HG02678 (cell line): ENCODE measurements around the gene COX7A1.
"Not testable (repeated sequence)": the region's sequence is repeated elsewhere in the genome, so short reads cannot be mapped to it uniquely, and the experiment has no call there.

ENCODE experiments used
- ATAC-seq: cut with Tn5 transposase; IDR thresholded peaks from one replicate; pipeline ENCODE4 v1.9.1; 2021; ENCODE audit warnings: mild to moderate bottlenecking, moderate library complexity; ENCODE audit not compliant: unreplicated experiment

The COX7A1 gene

DNA sequence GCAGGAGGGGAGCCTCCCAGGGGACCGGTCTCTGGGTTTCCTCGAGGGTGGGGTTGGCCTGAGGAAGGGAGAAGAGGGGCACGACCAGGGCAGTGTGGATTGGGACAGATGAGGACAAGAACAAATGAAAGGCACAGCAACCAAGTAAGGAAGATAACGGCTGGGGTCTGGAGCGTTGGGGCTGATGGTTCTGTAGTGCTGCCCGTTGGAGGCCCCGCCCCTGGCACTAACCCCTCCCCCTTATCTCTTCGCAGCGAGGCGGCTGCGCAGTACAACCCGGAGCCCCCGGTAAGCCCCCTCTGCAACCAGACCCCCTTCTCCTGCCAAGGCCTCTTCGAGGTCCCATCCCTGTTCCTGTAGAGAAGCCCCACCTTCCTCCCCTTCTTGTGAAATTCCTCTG, 10.2 kb downstream of the COX7A1 start:
- ATAC-seq, result no peak

DNA sequence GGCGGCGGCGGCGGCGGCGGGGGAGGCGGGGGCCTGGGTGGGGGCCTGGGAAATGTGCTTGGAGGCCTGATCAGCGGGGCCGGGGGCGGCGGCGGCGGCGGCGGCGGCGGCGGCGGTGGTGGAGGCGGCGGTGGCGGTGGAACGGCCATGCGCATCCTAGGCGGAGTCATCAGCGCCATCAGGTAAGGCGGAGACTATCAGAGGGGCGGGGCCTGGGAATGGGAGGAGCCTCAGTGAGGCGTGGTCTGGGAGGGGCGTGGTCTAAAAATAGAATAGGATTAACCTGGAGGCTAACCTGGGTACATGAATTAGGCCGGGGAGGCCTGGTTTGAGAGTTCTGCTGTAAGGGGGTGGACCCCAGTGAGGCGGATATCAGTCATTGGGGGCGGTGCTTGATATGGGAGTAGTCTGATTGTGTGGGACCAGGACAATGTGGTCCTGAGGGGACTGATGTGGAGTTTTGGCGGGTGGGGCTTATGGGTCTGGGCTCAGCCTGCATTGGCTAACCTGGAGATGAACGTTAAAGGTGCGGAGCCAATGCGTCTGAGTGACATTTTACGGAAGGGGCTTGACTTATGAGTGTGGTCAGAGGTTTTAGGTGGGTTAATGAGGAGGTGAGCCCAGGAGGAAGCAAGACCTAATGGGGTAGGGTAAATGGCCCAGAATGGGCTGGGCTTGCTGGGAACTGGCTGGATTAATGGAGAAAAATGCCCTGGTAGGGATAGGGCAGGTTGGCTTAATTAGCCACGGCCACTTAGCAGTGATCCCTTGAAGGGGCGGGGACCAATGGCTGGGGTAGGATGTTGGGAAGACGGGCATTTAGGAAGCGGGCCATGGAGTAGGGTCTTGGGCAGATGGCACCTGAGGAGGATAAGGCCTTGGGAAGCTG, 11.0 kb downstream of the COX7A1 start:
- ATAC-seq, result peak; percentile 51

DNA sequence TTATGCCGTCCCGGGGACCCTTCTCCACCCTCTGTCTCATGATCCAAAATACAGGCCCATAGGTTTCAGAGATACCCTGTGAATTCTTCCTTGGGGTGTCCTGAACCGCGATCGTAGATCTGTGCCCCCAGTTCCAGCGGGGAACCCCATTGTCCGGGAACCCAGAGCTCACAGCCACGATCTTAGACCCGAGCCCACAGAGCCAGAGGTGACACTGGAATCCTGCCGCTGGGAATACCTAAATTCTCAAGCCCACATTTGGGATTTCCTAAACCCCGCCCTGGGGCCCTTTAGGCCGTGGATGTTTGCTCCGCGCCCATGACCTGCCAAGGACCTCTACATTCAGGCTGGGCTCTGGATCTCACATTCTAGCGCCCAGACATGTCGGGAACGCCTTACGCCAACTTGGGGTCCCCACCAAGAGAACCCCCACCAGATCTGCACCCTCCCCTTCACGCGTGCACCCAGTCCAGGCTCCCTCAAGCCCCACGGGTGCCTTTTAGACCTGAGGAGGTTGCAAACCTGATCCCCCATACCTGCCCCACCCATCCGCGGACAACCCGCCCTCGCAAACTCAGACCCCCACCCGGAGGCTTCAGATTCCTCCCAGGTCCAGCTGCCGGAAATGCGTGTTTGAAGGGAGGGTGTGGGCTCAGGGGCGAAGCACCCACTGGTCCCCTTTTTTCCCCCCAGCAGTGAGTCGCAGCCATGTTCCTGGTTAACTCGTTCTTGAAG, 11.8 kb downstream of the COX7A1 start:
- ATAC-seq, result no peak

DNA sequence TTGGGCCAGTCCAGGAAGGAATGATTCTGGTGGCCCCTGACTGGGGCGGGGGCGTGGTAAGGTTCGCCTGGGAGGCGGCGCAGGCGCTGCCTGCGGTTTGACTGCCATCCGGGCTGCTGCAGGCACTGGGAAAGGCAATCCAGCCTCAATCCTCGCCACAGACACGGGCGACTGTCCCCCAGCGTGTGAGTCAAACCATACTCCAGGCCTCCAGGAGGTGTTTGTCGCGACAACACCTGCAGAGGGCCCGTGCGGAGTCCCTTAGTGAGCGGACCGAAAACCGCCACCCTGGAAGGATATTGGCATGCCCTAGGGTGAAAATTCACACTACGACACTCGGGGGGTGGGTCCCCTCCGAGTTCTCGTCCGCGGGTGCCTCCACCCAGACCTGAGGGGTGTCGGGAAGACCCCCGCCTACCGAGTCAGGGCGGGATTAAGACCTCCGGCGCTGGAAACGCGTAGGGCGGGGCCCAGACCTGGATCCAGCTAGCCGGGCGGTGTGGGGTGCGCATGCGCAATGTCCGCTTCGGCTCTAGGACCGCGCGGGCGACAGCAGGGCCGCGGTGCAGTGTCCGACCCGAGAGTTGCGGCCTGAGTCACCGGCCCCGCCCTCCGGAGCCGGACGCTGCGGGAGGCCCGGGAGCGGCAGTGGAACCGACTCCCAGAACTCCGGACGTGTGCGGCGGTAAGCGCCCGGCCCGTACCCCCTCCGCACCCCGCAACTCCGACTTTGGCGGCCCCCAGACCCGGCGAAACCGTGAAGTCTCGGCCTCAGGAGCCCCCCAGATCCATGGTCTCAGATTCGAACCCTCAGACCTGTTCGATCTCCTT, 12.6 kb downstream of the COX7A1 start, which contains the start of gene CAPNS1:
TSS of gene CAPNS1 (plus strand) at position 594 of the 831 bp plus-strand sequence. CDS start 946 bp downstream, outside the sequence.
- peak; percentile 86 for ATAC-seq

DNA sequence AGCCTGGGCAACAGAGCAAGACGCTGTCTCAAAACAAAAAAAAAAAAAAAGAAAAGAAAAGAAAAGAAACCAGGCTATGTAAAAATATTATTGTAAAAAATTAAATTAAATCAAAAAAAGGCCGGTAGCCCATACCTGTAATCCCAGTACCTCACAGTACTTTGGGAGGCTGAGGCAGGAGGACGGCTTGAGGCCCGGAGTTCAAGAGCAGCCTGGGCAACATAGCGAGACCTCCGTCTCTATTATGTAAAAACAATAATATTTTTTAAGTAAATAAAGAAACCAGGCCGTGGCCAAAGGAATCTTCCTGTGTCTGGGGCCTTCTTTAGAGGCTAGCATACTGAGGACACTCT, 13.2 kb downstream of the COX7A1 start:
- ATAC-seq, result no peak

DNA sequence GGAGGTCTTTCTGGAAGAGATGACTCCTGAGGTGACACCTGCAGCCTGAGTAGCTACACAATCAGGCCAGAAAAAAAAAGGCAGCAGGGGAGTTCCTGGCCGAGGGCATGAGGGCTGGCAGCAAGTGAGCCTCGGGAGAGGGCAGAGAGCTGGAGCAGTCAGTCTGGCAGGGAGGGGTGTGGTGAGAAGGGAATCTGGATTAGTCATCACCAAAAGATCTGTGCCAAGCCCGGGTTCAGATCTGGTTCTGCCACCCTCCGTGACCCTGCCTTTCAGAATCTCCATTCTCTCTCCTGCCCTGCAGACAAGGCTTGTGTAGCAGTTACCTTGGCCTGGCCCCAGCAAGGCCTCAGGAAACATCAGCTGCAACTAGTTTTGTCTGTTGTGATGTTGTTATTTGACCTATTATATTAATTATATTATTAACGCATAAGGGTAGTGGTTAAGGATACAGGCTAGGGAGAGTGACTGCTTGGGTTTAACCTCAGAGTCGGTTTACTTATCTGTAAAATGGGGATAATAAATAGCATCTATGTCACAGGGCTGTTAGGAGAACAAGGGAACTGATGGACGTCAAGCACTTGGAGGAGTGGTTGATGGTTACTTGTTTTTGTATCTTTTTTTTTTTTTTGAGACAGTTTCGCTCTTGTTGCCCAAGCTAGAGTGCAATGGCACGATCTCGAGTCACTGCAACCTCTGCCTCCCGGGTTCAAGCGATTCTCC, 15.1 kb downstream of the COX7A1 start:
- ATAC-seq, result no peak

DNA sequence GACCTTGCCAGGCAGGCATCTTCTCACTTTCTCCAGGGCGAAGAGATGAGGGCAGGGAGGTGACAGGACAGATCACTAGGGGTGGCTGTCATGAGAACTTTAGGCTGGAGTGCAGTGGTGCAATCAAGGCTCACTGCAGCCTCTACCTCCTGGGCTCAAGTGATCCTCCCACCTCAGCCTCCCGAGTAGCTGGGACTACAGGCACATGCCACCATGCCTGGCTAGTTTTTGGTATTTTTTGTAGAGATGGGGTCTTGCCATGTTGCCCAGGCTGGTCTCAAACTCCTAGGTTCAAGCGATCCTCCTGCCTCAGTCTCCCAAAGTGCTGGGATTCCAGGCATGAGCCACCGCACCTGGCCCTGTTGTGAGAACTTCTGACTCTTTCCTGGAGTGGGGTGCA, 17.4 kb downstream of the COX7A1 start:
- ATAC-seq, result not testable (repeated sequence)

DNA sequence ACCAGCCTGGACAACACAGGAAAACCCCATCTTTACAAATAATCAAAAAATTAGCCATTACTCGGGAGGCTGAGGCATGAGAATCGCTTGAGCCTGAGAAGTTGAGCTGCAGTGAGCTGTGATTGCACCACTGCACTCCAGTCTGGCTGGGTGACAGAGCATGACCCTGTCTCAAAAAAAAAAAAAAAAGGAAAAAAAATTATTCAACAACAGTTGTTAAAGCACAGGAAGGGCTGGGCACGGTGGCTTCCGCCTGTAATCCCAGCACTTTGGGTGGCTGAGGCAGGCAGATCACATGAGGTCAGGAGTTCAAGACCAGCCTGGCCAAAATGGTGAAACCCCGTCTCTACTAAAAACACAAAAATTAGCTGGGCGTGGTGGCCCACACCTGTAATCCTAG, 21.0 kb downstream of the COX7A1 start:
- ATAC-seq, result not testable (repeated sequence)

DNA sequence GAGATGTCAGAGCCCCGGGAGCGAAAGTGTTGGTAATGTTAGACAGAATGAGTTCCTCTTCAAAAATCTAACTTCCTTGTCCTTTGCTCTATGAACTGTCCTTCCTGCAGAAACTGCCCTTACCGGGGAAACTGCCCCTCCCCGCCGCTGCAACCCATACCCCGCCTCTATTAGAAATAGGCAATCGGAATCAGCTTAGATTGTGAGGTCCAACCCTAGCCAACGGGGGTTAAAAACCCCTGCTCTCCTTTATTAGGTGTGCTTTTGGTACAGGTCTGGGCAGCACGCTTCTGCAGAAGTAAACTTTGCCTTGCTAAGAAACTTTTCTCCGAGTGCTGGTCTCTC, 23.9 kb downstream of the COX7A1 start:
- ATAC-seq, result no peak

DNA sequence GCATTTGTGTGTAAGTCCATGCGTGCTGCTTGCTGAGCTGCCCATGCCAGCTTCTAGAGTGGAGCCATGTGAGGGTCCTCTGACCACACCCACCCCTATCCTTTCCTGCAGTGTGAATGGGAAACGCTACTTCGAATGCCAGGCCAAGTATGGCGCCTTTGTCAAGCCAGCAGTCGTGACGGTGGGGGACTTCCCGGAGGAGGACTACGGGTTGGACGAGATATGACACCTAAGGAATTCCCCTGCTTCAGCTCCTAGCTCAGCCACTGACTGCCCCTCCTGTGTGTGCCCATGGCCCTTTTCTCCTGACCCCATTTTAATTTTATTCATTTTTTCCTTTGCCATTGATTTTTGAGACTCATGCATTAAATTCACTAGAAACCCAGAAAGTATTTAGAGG, 26.7 kb downstream of the COX7A1 start:
- no peak for ATAC-seq

DNA sequence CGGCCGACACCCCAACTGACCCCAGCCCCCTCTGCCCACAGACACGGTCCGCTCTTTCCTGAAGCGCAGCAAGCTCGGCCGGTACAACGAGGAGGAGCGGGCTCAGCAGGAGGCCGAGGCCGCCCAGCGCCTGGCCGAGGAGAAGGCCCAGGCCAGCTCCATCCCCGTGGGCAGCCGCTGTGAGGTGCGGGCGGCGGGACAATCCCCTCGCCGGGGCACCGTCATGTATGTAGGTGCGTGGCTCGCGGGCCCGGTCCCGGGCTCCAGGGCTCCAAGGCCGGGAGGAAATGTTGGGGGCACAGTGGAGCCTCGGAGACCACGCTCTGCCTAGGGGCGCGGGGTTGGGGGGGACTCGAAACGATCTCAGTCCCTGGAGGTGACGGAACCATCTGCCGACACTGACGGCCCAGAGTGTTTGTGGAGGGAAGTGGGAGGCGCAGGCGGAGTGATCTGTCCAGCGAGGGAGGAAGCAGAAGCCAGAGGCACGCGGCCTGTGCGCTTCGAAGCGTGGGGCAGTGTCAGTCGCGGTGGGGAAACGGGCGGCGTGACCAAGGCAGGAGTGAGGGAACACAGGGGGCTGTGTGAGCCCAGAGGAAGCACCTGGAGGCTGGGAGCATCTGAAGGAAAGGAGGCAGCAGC, 30.6 kb downstream of the COX7A1 start:
- ATAC-seq, result no peak

DNA sequence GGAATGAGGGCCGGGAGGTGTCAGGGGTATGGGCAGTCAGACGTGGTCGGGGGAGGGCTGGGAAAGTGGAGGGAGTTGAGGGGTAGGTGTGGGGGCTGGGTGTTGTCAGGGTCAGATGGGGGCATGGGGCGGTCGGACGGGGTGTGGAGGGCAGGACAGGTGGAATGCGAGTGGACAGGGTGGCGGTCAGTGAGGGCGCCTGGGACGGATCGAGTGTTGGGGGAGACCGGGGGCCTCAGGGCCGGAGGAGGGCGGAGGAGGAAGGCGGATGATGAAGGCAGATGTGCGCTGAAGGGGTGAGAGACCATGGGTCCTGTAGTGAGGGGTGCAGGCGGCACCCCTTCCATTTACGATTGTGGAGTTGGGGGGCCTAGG, 31.3 kb downstream of the COX7A1 start:
- ATAC-seq, result no peak

DNA sequence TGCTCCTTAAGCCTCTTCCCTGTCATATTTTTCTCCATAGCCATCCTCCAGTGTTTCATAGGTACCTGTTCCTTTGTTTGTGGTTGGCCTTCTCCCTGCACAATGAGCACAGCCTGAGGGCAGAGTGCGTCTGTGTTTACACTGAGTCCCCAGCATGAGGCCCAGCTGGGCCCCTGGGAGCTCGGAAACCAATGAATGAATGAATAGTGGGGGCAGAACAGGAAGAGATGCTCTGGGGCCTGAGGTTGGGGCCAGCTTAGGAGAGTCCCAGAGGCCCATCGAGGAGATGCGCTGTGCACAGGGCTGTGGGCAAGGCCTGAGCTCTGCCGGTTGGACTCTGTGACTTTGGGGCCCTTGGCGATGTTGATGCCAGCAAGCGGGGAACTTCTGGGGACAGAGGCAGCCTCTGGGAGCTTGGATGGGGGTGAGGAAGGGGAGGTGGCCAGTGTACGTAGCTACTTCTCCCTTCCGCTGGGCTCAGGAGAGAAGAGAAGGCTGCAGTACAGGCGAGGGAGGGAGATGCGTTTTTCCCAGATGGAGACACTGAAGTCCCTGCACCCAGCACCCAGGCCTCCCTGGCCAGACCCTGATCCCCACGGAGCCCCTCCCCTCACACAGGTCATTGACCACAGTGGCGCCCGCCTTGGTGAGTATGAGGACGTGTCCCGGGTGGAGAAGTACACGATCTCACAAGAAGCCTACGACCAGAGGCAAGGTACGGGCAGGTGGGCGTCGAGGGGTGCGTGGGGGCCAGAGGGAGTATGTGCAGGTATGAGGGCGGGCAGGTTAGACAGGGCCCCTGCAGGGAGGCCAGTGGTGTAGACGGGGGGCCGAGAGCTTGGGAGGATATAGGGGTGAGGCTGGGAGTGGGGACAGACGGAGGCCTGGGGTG, 31.9 kb downstream of the COX7A1 start:
- no peak for ATAC-seq

DNA sequence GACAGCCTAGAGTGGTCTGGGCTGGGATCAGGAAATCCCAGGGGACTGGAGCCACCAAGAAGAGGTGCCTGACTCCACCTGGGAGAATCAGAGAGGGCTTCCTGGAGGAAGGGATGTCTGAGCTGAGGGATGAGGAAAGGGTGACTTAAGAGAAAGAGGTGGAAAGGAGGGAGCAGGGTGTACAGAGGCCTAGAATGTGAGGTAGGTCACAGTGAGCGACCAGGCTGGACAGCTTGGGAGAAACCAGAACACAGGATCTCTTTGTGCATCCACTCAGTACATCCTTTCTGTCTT, 36.0 kb downstream of the COX7A1 start:
- no peak for ATAC-seq

DNA sequence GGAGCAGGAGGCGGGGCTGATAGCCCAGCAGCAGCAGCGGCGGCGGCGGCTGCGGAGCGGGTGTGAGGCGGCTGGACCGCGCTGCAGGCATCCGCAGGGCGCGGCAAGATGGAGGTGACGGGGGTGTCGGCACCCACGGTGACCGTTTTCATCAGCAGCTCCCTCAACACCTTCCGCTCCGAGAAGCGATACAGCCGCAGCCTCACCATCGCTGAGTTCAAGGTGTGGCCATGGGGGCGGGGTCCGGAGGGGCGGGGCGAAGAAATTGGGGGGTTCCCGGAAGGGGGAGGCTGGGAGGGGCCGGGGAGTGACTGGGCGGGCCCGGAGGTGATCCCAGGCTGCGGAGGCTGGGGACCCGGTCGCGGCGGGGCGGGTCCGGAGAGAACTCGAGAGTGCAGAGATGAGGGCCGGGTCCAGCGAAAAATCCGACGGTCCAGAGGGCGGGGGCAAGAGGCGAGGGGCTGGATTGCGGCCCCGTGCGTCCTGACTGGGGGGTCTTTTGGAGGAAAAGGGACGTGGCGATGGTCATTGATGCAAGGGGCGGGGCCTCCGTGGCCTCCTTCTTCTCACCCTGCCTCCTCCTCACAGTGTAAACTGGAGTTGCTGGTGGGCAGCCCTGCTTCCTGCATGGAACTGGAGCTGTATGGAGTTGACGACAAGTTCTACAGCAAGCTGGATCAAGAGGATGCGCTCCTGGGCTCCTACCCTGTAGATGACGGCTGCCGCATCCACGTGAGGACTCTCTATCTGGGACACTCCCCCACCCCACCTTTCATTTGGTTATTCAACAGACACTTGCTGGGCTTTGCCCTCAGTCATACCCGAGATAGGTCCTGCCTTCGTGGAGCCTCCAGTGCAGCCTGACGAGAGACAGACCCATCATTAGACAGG, 36.5 kb downstream of the COX7A1 start, which contains the start of gene TBCB:
TSS of gene TBCB (plus strand) at position 16 of the 891 bp plus-strand sequence. CDS start at position 109, 93 bp downstream.
- peak; percentile 34 for ATAC-seq

DNA sequence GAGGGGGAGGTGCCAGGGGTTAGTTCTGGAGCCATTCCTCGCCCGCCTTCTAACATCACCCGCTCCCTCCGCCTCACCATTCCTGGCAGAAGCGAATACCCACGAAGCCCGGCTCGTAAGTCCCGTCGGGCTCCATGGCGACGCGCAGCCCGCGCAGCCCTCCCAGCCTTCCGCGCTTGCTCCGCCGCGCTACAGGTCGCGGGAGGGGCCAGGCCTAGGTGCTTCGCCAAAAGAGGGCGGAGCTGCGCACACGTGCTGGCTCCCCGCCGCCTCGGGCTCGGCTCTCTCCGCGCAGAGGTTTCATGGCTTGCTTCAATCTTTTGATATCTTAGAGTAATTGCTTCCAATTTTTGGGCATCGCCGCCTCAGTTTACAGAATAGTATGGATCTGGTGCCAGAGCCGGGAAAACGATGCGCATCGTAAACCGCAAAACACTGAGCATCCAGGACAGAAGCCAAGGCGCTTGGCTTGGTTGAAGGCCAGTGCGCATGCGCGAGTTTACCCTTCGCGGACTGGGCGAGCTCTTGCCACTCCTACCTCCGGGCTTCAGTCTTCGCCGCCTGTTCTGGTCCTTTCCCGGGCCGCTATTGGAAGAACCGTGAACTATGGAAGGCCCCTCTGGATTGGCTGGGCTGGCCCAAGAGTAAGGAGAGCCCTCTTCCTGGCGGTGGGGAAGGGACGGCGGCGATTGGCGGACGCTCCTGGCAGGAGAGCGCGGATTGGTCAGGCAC, 37.4 kb downstream of the COX7A1 start, which contains the start of gene POLR2I:
TSS of gene POLR2I (minus strand) at position 155 of the 732 bp plus-strand sequence. CDS start at position 136, 19 bp downstream.
- peak; percentile 84 for ATAC-seq

DNA sequence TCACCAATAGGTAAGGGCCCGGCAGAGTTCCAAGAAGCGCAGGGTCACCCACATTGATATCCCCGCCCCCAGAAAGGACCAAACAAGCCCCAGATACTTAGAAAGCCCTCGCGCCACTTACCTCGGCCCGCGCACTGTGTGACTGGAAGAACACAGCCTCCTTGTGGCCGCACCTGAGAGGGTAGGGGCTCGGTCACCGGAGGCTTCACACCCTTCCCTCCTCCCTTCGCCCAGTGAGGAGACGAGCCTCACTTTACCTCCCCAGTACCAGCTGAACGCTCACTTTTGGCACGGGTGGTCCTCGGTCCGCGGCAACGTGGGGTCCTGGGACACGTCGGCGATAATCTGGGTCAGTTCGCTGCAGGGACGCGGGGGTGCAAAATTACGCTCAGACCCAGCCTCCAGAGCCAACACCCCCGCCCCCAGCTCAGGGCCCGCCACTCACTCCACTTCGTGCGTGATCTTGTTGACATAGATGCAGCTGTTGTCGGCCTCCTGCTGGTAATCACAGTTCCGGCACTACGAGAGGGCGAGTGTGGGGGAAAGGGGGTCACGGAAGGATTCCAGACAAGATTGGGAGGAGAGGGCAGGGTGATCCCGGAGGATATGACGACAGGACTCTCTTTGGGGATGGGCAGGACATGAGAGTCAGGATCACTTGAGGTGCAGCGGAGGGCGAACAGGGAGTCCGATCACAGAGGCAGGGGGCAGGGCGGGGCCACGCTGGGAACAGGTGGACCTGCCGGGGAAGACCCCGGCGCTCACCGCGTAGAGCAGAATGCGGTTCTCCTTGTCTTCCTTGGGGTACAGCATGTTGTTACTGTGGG, 38.1 kb downstream of the COX7A1 start:
- no peak for ATAC-seq
